ENCODE results near the gene ANXA5.

DNA sequence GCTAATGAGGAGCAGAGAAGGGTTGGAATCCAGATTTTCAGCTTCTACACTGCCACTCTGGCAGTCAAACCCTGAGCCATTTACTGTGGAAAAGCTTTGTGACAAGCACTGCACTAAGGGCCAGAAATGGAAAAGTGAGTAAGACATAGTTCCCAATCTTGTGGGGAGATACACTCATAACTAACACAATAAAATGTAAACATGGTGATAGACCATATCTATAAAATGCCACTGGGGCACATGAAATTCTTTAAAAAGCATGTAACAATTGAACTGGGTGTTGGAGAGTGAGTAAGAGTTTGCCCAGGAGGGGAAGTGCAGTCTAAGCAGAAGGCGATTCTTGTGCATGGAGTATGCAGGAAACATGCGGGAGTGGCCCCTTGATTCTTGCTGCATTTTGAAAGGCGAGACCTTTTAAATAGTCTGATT, 32.0 kb upstream of the ANXA5 start:
- peak; percentile 46; the same call in 1 of the 2 replicates for TF ChIP-seq CEBPB (IDR thresholded peaks at IDR 0.05; ENCODE audit: low read depth, low read length)
- TF ChIP-seq CTCF (conservative IDR thresholded peaks at IDR 0.05; ENCODE audit: low read depth, low read length): no peak
- peak; percentile 58 for TF ChIP-seq POLR2A (IDR thresholded peaks at IDR 0.05; ENCODE audit: low read depth, low read length)
- peak; percentile 94 for TF ChIP-seq BHLHE40 (IDR thresholded peaks at IDR 0.05; ENCODE audit: low read depth, low read length)
- TF ChIP-seq NFE2L2 (IDR thresholded peaks at IDR 0.05; ENCODE audit: low read depth, low read length): no peak
- 0 out of 2 replicates have a peak, but pooled peaks have one; percentile 19 for TF ChIP-seq SMC3 (IDR thresholded peaks at IDR 0.05; ENCODE audit: low read depth, low read length)
- peak; percentile 47; the same call in 1 of the 2 replicates for TF ChIP-seq MAFK (IDR thresholded peaks at IDR 0.05; ENCODE audit: low read depth, low read length)
